T-helper 17 cell (primary cell): ENCODE data around the gene RNU6-8. TPM values are rescaled to one million over a fixed set of nuclear protein-coding genes. Genes with fewer than 3 reads are reported as not detected.
A peak's percentile ranks its signal among the peaks of the same experiment; 100 is the strongest.

Source experiments
- ATAC-seq: fragments of 150-1000 bp; cut with Tn5 transposase; 2 replicates; pipeline ENCODE4 v1.10.0; 2021; ENCODE audit warnings: mild to moderate bottlenecking, moderate library complexity
- DNase-seq, 3 donors: peaks; one replicate each; pipeline versions ENCODE4 v3.0.0 to v3.0.0-alpha.2; 2020 to 2021
- H3K9me3 ChIP-seq: one replicate; pipeline ENCODE4 v1.7.0; 2013; ENCODE audit warnings: low read length, mild to moderate bottlenecking; ENCODE audit not compliant: control insufficient read depth, poor library complexity, severe bottlenecking
- H3K27ac Mint-ChIP-seq: one replicate; pipeline ENCODE4 v1.8.0; 2022; ENCODE audit warnings: mild to moderate bottlenecking, moderate library complexity, mixed read lengths
- H3K27me3 Mint-ChIP-seq: one replicate; pipeline ENCODE4 v1.8.0; 2022; ENCODE audit warnings: mixed read lengths
- H3K36me3 Mint-ChIP-seq: one replicate; pipeline ENCODE4 v1.8.0; 2022; ENCODE audit warnings: low read depth, mixed read lengths
- H3K4me1 Mint-ChIP-seq: one replicate; pipeline ENCODE4 v1.8.0; 2022; ENCODE audit warnings: mild to moderate bottlenecking, mixed read lengths
- H3K4me3 Mint-ChIP-seq: one replicate; pipeline ENCODE4 v1.8.0; 2022; ENCODE audit warnings: mild to moderate bottlenecking, moderate library complexity, mixed read lengths
- total RNA-seq, 4 donors: library from RNA in 2 of 4; stranded (reverse) in 2 of 4; gene quantifications; one replicate each; pipeline ENCODE4 v1.2.3 and lab custom pipeline; 2022 to 2026

RNU6-8 gene
- total RNA-seq, 2 donors from 2014 or later, result not detected

GRCh38 chr14:32225378-32225920, 22.4 kb upstream of the RNU6-8 start:
- no peak overlapping the region for H3K4me3 Mint-ChIP-seq
- DNase-seq, result no peak
- ATAC-seq, result no peak
- peaks cover 2% of the 10 kb centered on the region for H3K4me1 Mint-ChIP-seq
- peaks cover 6% of the 10 kb centered on the region for H3K36me3 Mint-ChIP-seq
- H3K9me3 ChIP-seq, result no peaks in the 10 kb centered on the region
- H3K27me3 Mint-ChIP-seq, result peaks cover 20% of the 10 kb centered on the region
- H3K27ac Mint-ChIP-seq, result no peak overlapping the region

- H3K9me3 ChIP-seq, result no peaks in the 10 kb centered on the region
- ATAC-seq (peak; percentile 61), DNase-seq (no peak)
- Mint-ChIP-seq H3K4me3 (no peak overlapping the region), H3K4me1 (peaks cover 2% of the 10 kb centered on the region), H3K36me3 (peaks cover 6% of the 10 kb centered on the region), H3K27ac (no peak overlapping the region), H3K27me3 (peaks cover 20% of the 10 kb centered on the region)
Measured at GRCh38 chr14:32224737-32225377, 21.8 kb upstream of the RNU6-8 start.

- no peak for ATAC-seq
Measured at GRCh38 chr14:32217301-32217700, 14.2 kb upstream of the RNU6-8 start.

GRCh38 chr14:32212833-32213232, 9.8 kb upstream of the RNU6-8 start:
- no peaks in the 10 kb centered on the region for H3K27me3 Mint-ChIP-seq
- DNase-seq (no peak), ATAC-seq (no peak)
- no peaks in the 10 kb centered on the region for H3K36me3 Mint-ChIP-seq
- no peak overlapping the region for H3K4me3 Mint-ChIP-seq
- H3K9me3 ChIP-seq, result no peaks in the 10 kb centered on the region
- no peak overlapping the region for H3K27ac Mint-ChIP-seq
- H3K4me1 Mint-ChIP-seq, result peaks cover 3% of the 10 kb centered on the region

More at GRCh38 chr14:32217301-32217700, 14.2 kb upstream of the RNU6-8 start:
- no peak overlapping the region for H3K27ac Mint-ChIP-seq
- no peaks in the 10 kb centered on the region for H3K36me3 Mint-ChIP-seq
- DNase-seq, result no peak
- peaks cover 4% of the 10 kb centered on the region for H3K4me1 Mint-ChIP-seq
- no peaks in the 10 kb centered on the region for H3K9me3 ChIP-seq
- no peak overlapping the region for H3K4me3 Mint-ChIP-seq
- H3K27me3 Mint-ChIP-seq, result peaks cover 28% of the 10 kb centered on the region

GRCh38 chr14:32211068-32211404, 8.0 kb upstream of the RNU6-8 start:
- no peak overlapping the region for H3K27ac Mint-ChIP-seq
- H3K27me3 Mint-ChIP-seq, result no peaks in the 10 kb centered on the region
- H3K9me3 ChIP-seq, result no peaks in the 10 kb centered on the region
- peaks cover 2% of the 10 kb centered on the region for H3K36me3 Mint-ChIP-seq
- H3K4me1 Mint-ChIP-seq, result peaks cover 4% of the 10 kb centered on the region
- H3K4me3 Mint-ChIP-seq, result no peak overlapping the region
- no peak for ATAC-seq
- no peak for DNase-seq

GRCh38 chr14:32209471-32209870, 6.4 kb upstream of the RNU6-8 start:
- no peak for DNase-seq
- Mint-ChIP-seq H3K4me1 (peaks cover 8% of the 10 kb centered on the region), H3K27ac (no peak overlapping the region), H3K36me3 (peaks cover 2% of the 10 kb centered on the region), H3K27me3 (no peaks in the 10 kb centered on the region), H3K4me3 (no peak overlapping the region)
- ATAC-seq, result no peak
- no peaks in the 10 kb centered on the region for H3K9me3 ChIP-seq

- Mint-ChIP-seq H3K4me1 (peaks cover 15% of the 10 kb centered on the region), H3K4me3 (no peak overlapping the region), H3K27ac (no peak overlapping the region), H3K27me3 (no peaks in the 10 kb centered on the region), H3K36me3 (peaks cover 2% of the 10 kb centered on the region)
- no peaks in the 10 kb centered on the region for H3K9me3 ChIP-seq
- ATAC-seq (no peak), DNase-seq (no peak)
Measured at GRCh38 chr14:32208490-32208889, 5.4 kb upstream of the RNU6-8 start.

GRCh38 chr14:32206552-32206951, 3.5 kb upstream of the RNU6-8 start:
- Mint-ChIP-seq H3K4me3 (no peak overlapping the region), H3K4me1 (peaks cover 27% of the 10 kb centered on the region), H3K36me3 (peaks cover 4% of the 10 kb centered on the region), H3K27me3 (peaks cover 5% of the 10 kb centered on the region), H3K27ac (peak overlapping the region; percentile 79)
- no peaks in the 10 kb centered on the region for H3K9me3 ChIP-seq
- ATAC-seq (no peak), DNase-seq (no peak)

- Mint-ChIP-seq H3K27me3 (peaks cover 5% of the 10 kb centered on the region), H3K4me3 (no peak overlapping the region), H3K36me3 (peaks cover 4% of the 10 kb centered on the region), H3K4me1 (peaks cover 30% of the 10 kb centered on the region), H3K27ac (peak overlapping the region; percentile 79)
- no peaks in the 10 kb centered on the region for H3K9me3 ChIP-seq
- DNase-seq, result no peak
- no peak for ATAC-seq
Measured at GRCh38 chr14:32205984-32206383, 2.9 kb upstream of the RNU6-8 start.

GRCh38 chr14:32205554-32205953, 2.5 kb upstream of the RNU6-8 start:
- Mint-ChIP-seq H3K36me3 (peaks cover 4% of the 10 kb centered on the region), H3K4me1 (peaks cover 31% of the 10 kb centered on the region), H3K27ac (no peak overlapping the region), H3K4me3 (no peak overlapping the region), H3K27me3 (peaks cover 5% of the 10 kb centered on the region)
- no peak for DNase-seq
- no peaks in the 10 kb centered on the region for H3K9me3 ChIP-seq
- ATAC-seq, result no peak

GRCh38 chr14:32203928-32204357, 874 bp upstream of the RNU6-8 start:
- Mint-ChIP-seq H3K36me3 (peaks cover 4% of the 10 kb centered on the region), H3K27me3 (peaks cover 5% of the 10 kb centered on the region), H3K4me1 (peaks cover 31% of the 10 kb centered on the region), H3K4me3 (peak overlapping the region; percentile 93), H3K27ac (peak overlapping the region; percentile 99)
- no peak for DNase-seq
- no peaks in the 10 kb centered on the region for H3K9me3 ChIP-seq
- peak; percentile 11 for ATAC-seq

GRCh38 chr14:32202491-32202997, 525 bp downstream of the RNU6-8 start:
- ATAC-seq, result no peak
- Mint-ChIP-seq H3K4me3 (peak overlapping the region; percentile 93), H3K4me1 (peaks cover 31% of the 10 kb centered on the region), H3K27ac (peak overlapping the region; percentile 99), H3K27me3 (peaks cover 5% of the 10 kb centered on the region), H3K36me3 (peaks cover 4% of the 10 kb centered on the region)
- no peak for DNase-seq
- no peaks in the 10 kb centered on the region for H3K9me3 ChIP-seq

- peaks cover 5% of the 10 kb centered on the region for H3K27me3 Mint-ChIP-seq
- no peak for DNase-seq
- peaks cover 31% of the 10 kb centered on the region for H3K4me1 Mint-ChIP-seq
- peaks cover 4% of the 10 kb centered on the region for H3K36me3 Mint-ChIP-seq
- peak within 1 kb of the TSS; percentile 93 for H3K4me3 Mint-ChIP-seq
- H3K9me3 ChIP-seq, result no peaks in the 10 kb centered on the region
- peak; percentile 16 for ATAC-seq
- H3K27ac Mint-ChIP-seq, result peak within 1 kb of the TSS; percentile 99
Measured at GRCh38 chr14:32201816-32202490, 1.1 kb downstream of the RNU6-8 start, which contains the start of gene RNU6-7. TSS of gene RNU6-7 (plus strand) at chr14:32202045.
